GM23338 (cell line): ENCODE data around the gene FBN2. TPM values are rescaled to one million over a fixed set of nuclear protein-coding genes. Genes with fewer than 3 reads are reported as not detected.

Source experiments
- ATAC-seq: fragments of 200-7000 bp; cut with Tn5 transposase; 3 replicates; pipeline ENCODE4 v1.9.1; 2020
- DNase-seq: peaks from one replicate; pipeline ENCODE4 v3.0.0-alpha.2; 2015; ENCODE audit warnings: low spot score
- H2AFZ ChIP-seq: fragments of 200-600 bp; sonication (generic); 2 replicates; pipeline ENCODE4 v1.8.0; 2016; ENCODE audit warnings: antibody characterized with exemption, mild to moderate bottlenecking, moderate library complexity
- H3F3A ChIP-seq: fragments of 200-600 bp; sonication (generic); replicated peaks from 2 replicates; pipeline ENCODE4 v1.8.0; 2017; ENCODE audit warnings: antibody characterized with exemption, mixed run types, low read depth
- H3K27ac ChIP-seq: fragments of 200-600 bp; sonication (generic); 2 replicates; pipeline ENCODE4 v1.6.1; 2016; ENCODE audit warnings: low read depth
- H3K27me3 ChIP-seq: fragments of 200-600 bp; sonication (generic); 2 replicates; pipeline ENCODE4 v1.8.0; 2016; ENCODE audit warnings: mild to moderate bottlenecking, mixed run types, moderate library complexity; ENCODE audit not compliant: insufficient read depth
- H3K36me3 ChIP-seq: fragments of 200-600 bp; sonication (generic); 2 replicates; pipeline ENCODE4 v1.8.0; 2016; ENCODE audit warnings: mild to moderate bottlenecking; ENCODE audit not compliant: insufficient read depth
- H3K4me1 ChIP-seq: fragments of 200-600 bp; sonication (generic); 2 replicates; pipeline ENCODE4 v1.8.0; 2016; ENCODE audit warnings: mild to moderate bottlenecking, moderate library complexity; ENCODE audit not compliant: insufficient read depth
- H3K4me2 ChIP-seq: fragments of 200-600 bp; sonication (generic); 2 replicates; pipeline ENCODE4 v1.7.1; 2017; ENCODE audit warnings: mixed run types
- H3K4me3 ChIP-seq: fragments of 200-600 bp; sonication (generic); 2 replicates; pipeline ENCODE4 v1.6.1; 2016; ENCODE audit warnings: mixed run types
- H3K79me2 ChIP-seq: fragments of 200-600 bp; sonication (generic); replicated peaks from 2 replicates; pipeline ENCODE4 v1.8.0; 2017; ENCODE audit warnings: mild to moderate bottlenecking; ENCODE audit not compliant: insufficient read depth
- H3K9me2 ChIP-seq: fragments of 200-600 bp; sonication (generic); 2 replicates; pipeline ENCODE4 v1.8.0; 2017; ENCODE audit not compliant: insufficient read depth
- H4K20me1 ChIP-seq: fragments of 200-600 bp; sonication (generic); replicated peaks from 2 replicates; pipeline ENCODE4 v1.8.0; 2017; ENCODE audit warnings: mild to moderate bottlenecking; ENCODE audit not compliant: insufficient read depth
- H3K27ac Mint-ChIP-seq: 2 replicates; pipeline ENCODE4 v1.8.0; 2020; ENCODE audit warnings: inconsistent platforms, mild to moderate bottlenecking, moderate library complexity, mixed read lengths
- H3K27me3 Mint-ChIP-seq: 3 replicates; pipeline ENCODE4 v1.8.0; 2022; ENCODE audit warnings: low read depth, mild to moderate bottlenecking, moderate library complexity, mixed read lengths, inconsistent platforms; ENCODE audit not compliant: insufficient read depth, poor library complexity
- H3K36me3 Mint-ChIP-seq: 3 replicates; pipeline ENCODE4 v1.8.0; 2021; ENCODE audit warnings: low read depth, mild to moderate bottlenecking, inconsistent platforms, moderate library complexity, mixed read lengths
- H3K4me1 Mint-ChIP-seq: 3 replicates; pipeline ENCODE4 v1.8.0; 2020; ENCODE audit warnings: mild to moderate bottlenecking, inconsistent platforms, mixed read lengths
- H3K4me3 Mint-ChIP-seq: 3 replicates; pipeline ENCODE4 v1.8.0; 2021; ENCODE audit warnings: moderate library complexity, mild to moderate bottlenecking, inconsistent platforms, mixed read lengths
- H3K9me3 Mint-ChIP-seq: 3 replicates; pipeline ENCODE4 v1.8.0; 2020; ENCODE audit warnings: moderate library complexity, mild to moderate bottlenecking, inconsistent platforms, mixed read lengths
- CREB1 ChIP-seq: fragments of 250-450 bp; sonication (Bioruptor Pico); IDR thresholded peaks from 2 replicates; pipeline ENCODE4 v1.5.0; 2020; ENCODE audit warnings: low read depth, mild to moderate bottlenecking, moderate library complexity
- CTCF ChIP-seq, 2 experiments: fragments of 200-600 bp in 1 of 2; sonication (generic) in 1 of 2; conservative IDR thresholded peaks; 2 replicates each; pipeline versions ENCODE4 v1.5.1 to v1.6.1; 2016 to 2017; ENCODE audit warnings: antibody characterized with exemption in 2 of 2, low read depth in 2 of 2, mild to moderate bottlenecking in 2 of 2, moderate library complexity in 1 of 2
- ETS1 ChIP-seq: IDR thresholded peaks from 2 replicates; pipeline ENCODE4 v1.6.1; 2016; ENCODE audit warnings: antibody characterized with exemption
- JUNB ChIP-seq: IDR thresholded peaks from one replicate; pipeline ENCODE4 v1.6.1; 2016; ENCODE audit warnings: antibody characterized with exemption; ENCODE audit not compliant: unreplicated experiment
- NANOG ChIP-seq: IDR thresholded peaks from 2 replicates; pipeline ENCODE4 v1.6.1; 2016; ENCODE audit warnings: antibody characterized with exemption, borderline replicate concordance
- POLR2AphosphoS5 ChIP-seq: IDR thresholded peaks from 2 replicates; pipeline ENCODE4 v1.6.1; 2016; ENCODE audit warnings: antibody characterized with exemption, low read depth
- STAT1 ChIP-seq: IDR thresholded peaks from one replicate; pipeline ENCODE4 v1.6.1; 2016; ENCODE audit warnings: antibody characterized with exemption; ENCODE audit not compliant: unreplicated experiment
- ZNF114 ChIP-seq: fragments of 250-450 bp; sonication (Bioruptor Pico); IDR thresholded peaks from 2 replicates; pipeline ENCODE4 v1.5.0; 2020; ENCODE audit warnings: mild to moderate bottlenecking, moderate library complexity
- ZNF331 ChIP-seq: fragments of 250-450 bp; sonication (Bioruptor Pico); IDR thresholded peaks from 2 replicates; pipeline ENCODE4 v1.5.0; 2020; ENCODE audit warnings: low read depth, mild to moderate bottlenecking, moderate library complexity
- polyA plus RNA-seq: library from polyadenylated mRNA; unstranded; fragments of >200 nt; fragmentation: Nextera tagmentation; extraction: Ambion mirVana; gene quantifications from 2 replicates; pipeline ENCODE4 v1.2.1, GENCODE V29; 2016
- total RNA-seq: library from RNA; depleted of rRNA; stranded (reverse); fragments of >200 nt; shearing (Covaris generic); gene quantifications from 2 replicates; pipeline ENCODE4 v1.2.3, GENCODE V29; 2014

Gene FBN2
- total and polyA plus RNA-seq, 2 experiments from 2014 or later: 2.6 to 13.6 TPM

- peaks cover 23% of the 10 kb centered on the region for H3K27me3 Mint-ChIP-seq
- ATAC-seq: no peak
- H3F3A ChIP-seq: no peaks in the 10 kb centered on the region
- H3K4me1 ChIP-seq: peaks cover 12% of the 10 kb centered on the region
- no peak overlapping the region for H3K4me3 ChIP-seq
- TF ChIP-seq CTCF (conservative IDR thresholded peaks at IDR 0.05; ENCODE audit: low read depth in 2 of 2) (no peak), ETS1 (no peak), ZNF114 (no peak), JUNB (no peak), ZNF331 (CRISPR knock-in tag) (no peak), NANOG (no peak)
- H3K9me3 Mint-ChIP-seq: no peaks in the 10 kb centered on the region
- H3K27me3 ChIP-seq: peaks cover 52% of the 10 kb centered on the region
- no peaks in the 10 kb centered on the region for H3K36me3 ChIP-seq
- no peak overlapping the region for H3K27ac Mint-ChIP-seq
- H3K79me2 ChIP-seq: no peaks in the 10 kb centered on the region
- no peak overlapping the region for H3K4me2 ChIP-seq
- peaks cover 11% of the 10 kb centered on the region; the same call in 2 of the 3 replicates for H3K36me3 Mint-ChIP-seq
- H4K20me1 ChIP-seq: no peaks in the 10 kb centered on the region
- no peak overlapping the region for H2AFZ ChIP-seq
- H3K27ac ChIP-seq: no peak overlapping the region
- H3K4me1 Mint-ChIP-seq: peaks cover 12% of the 10 kb centered on the region; the same call in 2 of the 3 replicates
- H3K9me2 ChIP-seq: no peaks in the 10 kb centered on the region
- no peak overlapping the region for H3K4me3 Mint-ChIP-seq
- no peak for DNase-seq
These were observed 3.3 kb downstream of the FBN2 start for GRCh38 chr5:128534726-128535125.

GRCh38 chr5:128532776-128533175 lies 5.3 kb downstream of the FBN2 start:
- Histone ChIP-seq H3K4me1 (peaks cover 10% of the 10 kb centered on the region), H3K27me3 (peaks cover 37% of the 10 kb centered on the region), H3K27ac (no peak overlapping the region), H3K9me2 (no peaks in the 10 kb centered on the region), H3F3A (no peaks in the 10 kb centered on the region), H4K20me1 (no peaks in the 10 kb centered on the region), H2AFZ (no peak overlapping the region), H3K4me3 (no peak overlapping the region), H3K4me2 (no peak overlapping the region), H3K79me2 (no peaks in the 10 kb centered on the region), H3K36me3 (no peaks in the 10 kb centered on the region)
- peaks cover 14% of the 10 kb centered on the region; the same call in 2 of the 3 replicates for H3K4me1 Mint-ChIP-seq
- no peak overlapping the region for H3K27ac Mint-ChIP-seq
- H3K36me3 Mint-ChIP-seq: peaks cover 11% of the 10 kb centered on the region; the same call in 2 of the 3 replicates
- H3K9me3 Mint-ChIP-seq: no peaks in the 10 kb centered on the region
- no peak overlapping the region for H3K4me3 Mint-ChIP-seq
- no peak for ATAC-seq
- TF ChIP-seq CREB1 (CRISPR knock-in tag) (no peak), POLR2AphosphoS5 (no peak)
- H3K27me3 Mint-ChIP-seq: peaks cover 17% of the 10 kb centered on the region
- no peak for DNase-seq

GRCh38 chr5:128532127-128532526 lies 5.9 kb downstream of the FBN2 start:
- H3K27ac ChIP-seq: no peak overlapping the region
- H3K36me3 ChIP-seq: no peaks in the 10 kb centered on the region
- Mint-ChIP-seq H3K27ac (no peak overlapping the region), H3K4me3 (no peak overlapping the region), H3K9me3 (no peaks in the 10 kb centered on the region), H3K36me3 (peaks cover 11% of the 10 kb centered on the region; the same call in 2 of the 3 replicates), H3K4me1 (peaks cover 14% of the 10 kb centered on the region; the same call in 2 of the 3 replicates), H3K27me3 (peaks cover 17% of the 10 kb centered on the region)
- no peaks in the 10 kb centered on the region for H3K9me2 ChIP-seq
- no peak overlapping the region for H3K4me3 ChIP-seq
- peaks cover 31% of the 10 kb centered on the region for H3K27me3 ChIP-seq
- H3F3A ChIP-seq: no peaks in the 10 kb centered on the region
- H2AFZ ChIP-seq: no peak overlapping the region
- H4K20me1 ChIP-seq: no peaks in the 10 kb centered on the region
- no peak overlapping the region for H3K4me2 ChIP-seq
- H3K4me1 ChIP-seq: peaks cover 10% of the 10 kb centered on the region
- DNase-seq (peak; percentile 62), ATAC-seq (peak; percentile 29)
- no peaks in the 10 kb centered on the region for H3K79me2 ChIP-seq
- TF ChIP-seq POLR2AphosphoS5: no peak
- no peak for TF ChIP-seq NANOG
- TF ChIP-seq STAT1: no peak
